Brain pericyte (primary cell): ENCODE data around the gene PRRT3.
"Not testable (repeated sequence)": the region's sequence is repeated elsewhere in the genome, so short reads cannot be mapped to it uniquely, and the experiment has no call there.

Source experiments
- DNase-seq: peaks from one replicate; pipeline ENCODE4 v3.0.0-alpha.2; 2012; ENCODE audit warnings: low read depth, low spot score

PRRT3 gene

GRCh38 chr3:9918261-9919038 lies 33.8 kb downstream of the PRRT3 start:
- DNase-seq, result no peak

GRCh38 chr3:9917820-9918219 lies 34.4 kb downstream of the PRRT3 start:
- no peak for DNase-seq

- peak; percentile 56 for DNase-seq
These were observed 35.2 kb downstream of the PRRT3 start, which contains the start of gene IL17RC for GRCh38 chr3:9916734-9917680. Gene IL17RC, plus strand, starts transcription at chr3:9917098. Its CDS starts 218 bp downstream, at chr3:9917316.

GRCh38 chr3:9916346-9916733 lies 35.9 kb downstream of the PRRT3 start:
- no peak for DNase-seq

GRCh38 chr3:9915254-9916141 lies 36.7 kb downstream of the PRRT3 start:
- DNase-seq, result no peak

GRCh38 chr3:9914559-9915253 lies 37.5 kb downstream of the PRRT3 start:
- DNase-seq, result no peak

- no peak for DNase-seq
These were observed 38.2 kb downstream of the PRRT3 start for GRCh38 chr3:9914011-9914410.

GRCh38 chr3:9913601-9914000 lies 38.6 kb downstream of the PRRT3 start:
- no peak for DNase-seq

- no peak for DNase-seq
These were observed 39.8 kb downstream of the PRRT3 start for GRCh38 chr3:9912294-9912935.

GRCh38 chr3:9911863-9912262 lies 40.3 kb downstream of the PRRT3 start:
- DNase-seq, result no peak

- DNase-seq, result no peak
These were observed 42.8 kb downstream of the PRRT3 start for GRCh38 chr3:9909221-9910013.

GRCh38 chr3:9908286-9908685 lies 43.9 kb downstream of the PRRT3 start:
- no peak for DNase-seq

- DNase-seq, result no peak
These were observed 45.7 kb downstream of the PRRT3 start for GRCh38 chr3:9906480-9906879.

GRCh38 chr3:9903904-9904303 lies 48.3 kb downstream of the PRRT3 start:
- DNase-seq, result no peak

- DNase-seq, result no peak
These were observed 49.0 kb downstream of the PRRT3 start for GRCh38 chr3:9903238-9903624.

GRCh38 chr3:9902372-9903237 lies 49.6 kb downstream of the PRRT3 start, which contains the start of gene IL17RE:
Gene IL17RE, plus strand, starts transcription at chr3:9902848. Its CDS starts 85 bp downstream, at chr3:9902933.
- no peak for DNase-seq

- no peak for DNase-seq
These were observed 50.2 kb downstream of the PRRT3 start for GRCh38 chr3:9901967-9902366.

GRCh38 chr3:9900965-9901415 lies 51.2 kb downstream of the PRRT3 start:
- not testable (repeated sequence) for DNase-seq
